Measurements from ENCODE around the gene CARMIL1. TPM values are rescaled to one million over a fixed set of nuclear protein-coding genes. Genes with fewer than 3 reads are reported as not detected.

Gene CARMIL1
- total RNA-seq, 2 experiments from 2014 or later = 5.0 to 5.4 TPM

DNA sequence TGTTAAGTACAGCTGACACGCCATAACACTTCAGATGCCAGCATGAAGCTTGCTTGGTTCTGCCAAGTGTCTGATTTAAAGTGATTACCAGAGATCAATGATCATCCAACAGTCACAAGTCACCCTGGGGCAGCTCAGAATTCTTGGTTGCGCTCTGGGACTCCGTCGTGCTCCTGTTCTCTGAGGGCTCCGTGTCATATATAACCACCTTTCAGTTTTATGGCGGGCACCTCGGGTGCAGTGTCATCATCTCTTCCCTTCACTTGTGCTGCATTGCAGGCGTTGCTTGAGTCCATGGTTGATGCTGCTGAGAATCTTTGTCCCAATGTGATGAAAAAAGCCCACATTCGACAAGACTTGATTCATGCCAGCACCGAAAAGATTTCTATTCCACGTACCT is 271.5 kb downstream of the CARMIL1 start:
- Mint-ChIP-seq H3K4me3 (no peak overlapping the region), H3K9me3 (no peaks in the 10 kb centered on the region), H3K36me3 (ENCODE audit: low read depth) (no peaks in the 10 kb centered on the region), H3K4me1 (no peaks in the 10 kb centered on the region), H3K27ac (no peak overlapping the region), H3K27me3 (no peaks in the 10 kb centered on the region)
- ChIA-PET CTCF (interaction anchor here (1.1 kb wide), 1 partner anchor 271 kb away, joined by 3 read pairs; the partner anchor contains the start of gene CARMIL1), POLR2A (no interaction called here)
- DNase-seq = no peak

DNA sequence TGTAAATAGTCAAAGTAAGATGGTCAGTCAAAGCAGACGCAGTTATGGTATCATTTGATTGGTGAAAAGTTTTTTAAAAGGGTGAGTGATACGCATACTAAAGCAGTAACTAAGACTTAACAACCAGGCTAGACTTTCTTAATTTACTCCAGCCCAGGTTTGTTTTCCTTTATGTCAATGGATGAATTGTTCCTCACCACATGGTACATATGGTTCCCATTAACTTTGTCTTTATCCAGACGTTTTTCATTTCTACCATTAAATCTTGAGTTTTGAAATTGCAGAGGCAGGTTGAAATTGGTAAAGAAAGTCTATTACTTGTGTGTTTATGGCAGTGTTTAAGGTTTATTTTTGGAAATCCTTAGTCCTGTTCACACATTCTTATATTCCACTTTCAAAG is 274.3 kb downstream of the CARMIL1 start:
- Mint-ChIP-seq H3K4me1 (peaks cover 2% of the 10 kb centered on the region), H3K27ac (no peak overlapping the region), H3K27me3 (no peaks in the 10 kb centered on the region), H3K4me3 (no peak overlapping the region), H3K36me3 (ENCODE audit: low read depth) (no peaks in the 10 kb centered on the region), H3K9me3 (no peaks in the 10 kb centered on the region)
- DNase-seq = no peak
- ChIA-PET CTCF (no interaction called here), POLR2A (no interaction called here)

DNA sequence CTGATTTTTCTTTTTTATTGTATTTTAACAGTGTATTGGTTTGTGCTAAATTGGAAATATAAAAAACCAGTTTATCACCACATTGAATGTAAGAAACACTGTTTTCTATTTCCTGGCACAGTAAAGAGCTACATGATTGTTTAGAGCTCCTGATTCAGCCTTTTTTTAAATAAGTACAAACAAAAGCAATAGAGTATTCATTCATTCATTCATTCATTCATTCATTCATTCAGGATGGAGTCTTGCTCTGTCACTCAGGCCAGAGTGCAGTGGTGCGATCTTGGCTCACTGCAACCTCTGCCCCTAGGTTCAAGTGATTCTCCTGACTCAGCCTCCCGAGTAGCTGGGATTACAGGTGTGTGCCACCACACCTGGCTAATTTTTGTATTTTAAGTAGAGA is 276.0 kb downstream of the CARMIL1 start:
- Mint-ChIP-seq H3K27ac (no peak overlapping the region), H3K9me3 (no peaks in the 10 kb centered on the region), H3K36me3 (ENCODE audit: low read depth) (no peaks in the 10 kb centered on the region), H3K4me3 (no peak overlapping the region), H3K4me1 (peaks cover 2% of the 10 kb centered on the region), H3K27me3 (no peaks in the 10 kb centered on the region)
- DNase-seq = no peak
- ChIA-PET POLR2A (no interaction called here), CTCF (interaction anchor here (1.4 to 4.1 kb wide), 2 partner anchors 10 to 332 kb away, joined by 3 to 16 read pairs; no protein-coding TSS in a partner anchor)

DNA sequence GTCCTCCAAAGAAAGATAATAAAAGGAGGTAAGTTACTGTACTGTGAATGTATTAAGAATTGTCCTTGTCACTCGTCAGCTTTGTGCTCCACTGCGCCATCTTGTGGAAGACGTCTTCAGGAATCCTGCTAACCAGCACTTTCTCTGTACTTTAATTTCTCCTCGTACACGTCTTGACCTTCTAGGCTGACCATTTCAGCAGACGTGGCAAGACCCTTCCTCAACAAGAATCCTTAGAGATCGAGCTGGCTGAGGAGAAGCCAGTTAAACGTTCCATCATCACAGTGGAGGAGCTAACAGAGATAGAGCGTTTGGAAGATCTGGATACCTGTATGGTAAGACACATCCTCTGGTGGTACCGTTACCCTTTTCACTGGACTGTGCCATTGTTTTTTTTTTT is 277.3 kb downstream of the CARMIL1 start:
- CTCF ChIA-PET = interaction anchor here (0.5 to 4.1 kb wide), 10 partner anchors 9 to 384 kb away, joined by 3 to 16 read pairs (median 4); no protein-coding TSS in a partner anchor
- Mint-ChIP-seq H3K36me3 (ENCODE audit: low read depth) (no peaks in the 10 kb centered on the region), H3K4me3 (no peak overlapping the region), H3K27me3 (no peaks in the 10 kb centered on the region), H3K27ac (no peak overlapping the region), H3K4me1 (peaks cover 2% of the 10 kb centered on the region), H3K9me3 (no peaks in the 10 kb centered on the region)
- POLR2A ChIA-PET = no interaction called here
- peak; percentile 87 for DNase-seq

DNA sequence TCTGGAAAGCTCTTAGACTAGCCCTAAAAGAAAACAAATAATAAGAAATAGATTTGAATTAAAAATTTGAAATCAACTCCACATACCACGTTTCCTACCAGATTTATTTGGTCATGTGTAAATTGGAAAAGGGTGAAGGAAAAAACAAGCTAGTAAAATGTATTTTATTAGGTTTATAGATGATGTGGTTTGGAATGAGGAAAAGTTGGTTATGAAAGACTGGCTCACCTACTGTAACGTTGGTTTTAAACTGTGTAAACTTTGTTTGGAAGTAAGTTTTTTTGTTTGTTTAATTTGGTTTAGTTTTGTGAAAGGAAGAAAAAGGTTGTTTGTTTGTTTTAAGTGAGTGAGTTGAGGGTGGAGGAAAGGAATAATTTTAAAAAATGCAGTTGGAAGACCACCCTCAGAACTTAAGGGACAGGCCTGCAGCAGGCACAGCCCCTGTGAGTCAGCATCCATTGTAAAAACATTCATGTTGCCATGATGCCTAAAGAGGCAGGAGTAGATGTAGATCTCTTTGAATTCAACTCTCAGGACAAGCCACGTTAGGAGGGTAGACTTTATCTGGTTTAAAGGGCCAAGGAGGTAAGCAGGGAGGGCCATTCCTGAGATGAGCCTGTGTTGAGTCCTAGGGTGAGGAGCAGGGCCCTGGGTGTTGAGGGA is 279.1 kb downstream of the CARMIL1 start:
- H3K27ac Mint-ChIP-seq = no peak overlapping the region
- CTCF ChIA-PET = interaction anchor here (2.1 to 4.1 kb wide), 2 partner anchors 7 to 279 kb away, joined by 6 to 16 read pairs; partner anchors contain the start of gene CARMIL1
- no peak overlapping the region for H3K4me3 Mint-ChIP-seq
- POLR2A ChIA-PET = no interaction called here
- no peaks in the 10 kb centered on the region for H3K36me3 Mint-ChIP-seq (ENCODE audit: low read depth)
- DNase-seq = no peak
- no peaks in the 10 kb centered on the region for H3K9me3 Mint-ChIP-seq
- H3K27me3 Mint-ChIP-seq = no peaks in the 10 kb centered on the region
- peaks cover 2% of the 10 kb centered on the region for H3K4me1 Mint-ChIP-seq

DNA sequence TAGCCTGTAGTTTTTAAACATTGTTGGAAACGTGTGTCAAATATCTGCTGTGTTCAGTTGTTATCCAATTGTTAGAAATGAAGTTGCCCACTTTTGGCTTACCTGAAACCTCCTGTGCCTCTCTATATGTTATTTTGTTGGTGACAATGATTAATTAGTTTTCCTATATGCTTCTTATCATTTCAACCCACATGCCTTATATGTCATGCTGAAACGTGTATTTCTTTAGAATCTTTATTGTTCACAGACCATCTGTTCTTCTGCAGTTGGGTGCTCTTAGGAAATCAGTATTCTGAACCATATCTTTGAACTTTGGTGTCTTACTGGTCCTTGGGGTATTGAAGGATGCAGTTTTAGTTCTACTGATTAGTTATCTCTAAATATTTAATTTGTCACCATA is 281.7 kb downstream of the CARMIL1 start:
- peaks cover 2% of the 10 kb centered on the region for H3K4me1 Mint-ChIP-seq
- DNase-seq = no peak
- no peak overlapping the region for H3K27ac Mint-ChIP-seq
- no peak overlapping the region for H3K4me3 Mint-ChIP-seq
- ChIA-PET POLR2A (no interaction called here), CTCF (no interaction called here)
- no peaks in the 10 kb centered on the region for H3K36me3 Mint-ChIP-seq (ENCODE audit: low read depth)
- no peaks in the 10 kb centered on the region for H3K9me3 Mint-ChIP-seq
- no peaks in the 10 kb centered on the region for H3K27me3 Mint-ChIP-seq

DNA sequence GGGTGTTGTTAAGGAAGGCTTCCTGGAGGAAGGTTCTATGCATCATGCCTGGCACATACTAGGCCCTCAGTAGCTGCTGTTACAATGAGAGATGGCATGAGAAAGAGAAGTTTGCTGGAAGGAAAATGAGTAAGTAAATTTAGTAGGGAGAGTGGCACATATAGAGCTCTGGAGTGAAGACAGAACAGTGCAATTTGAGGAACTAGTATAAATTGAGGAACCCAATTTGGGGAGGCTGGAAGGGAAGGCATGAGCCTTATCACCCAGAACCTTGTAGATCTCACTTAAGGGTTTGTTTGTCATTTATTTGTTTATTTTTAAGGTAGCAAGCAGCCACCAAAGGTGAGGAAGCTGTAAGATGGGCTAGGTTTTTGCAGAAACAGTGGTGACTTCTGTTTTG is 285.8 kb downstream of the CARMIL1 start:
- Mint-ChIP-seq H3K36me3 (ENCODE audit: low read depth) (no peaks in the 10 kb centered on the region), H3K4me3 (no peak overlapping the region), H3K27me3 (no peaks in the 10 kb centered on the region), H3K9me3 (no peaks in the 10 kb centered on the region), H3K4me1 (no peaks in the 10 kb centered on the region), H3K27ac (no peak overlapping the region)
- DNase-seq = no peak
- ChIA-PET CTCF (interaction anchor here (4.2 kb wide), 1 partner anchor 9 kb away, joined by 16 read pairs; no protein-coding TSS in a partner anchor), POLR2A (no interaction called here)

DNA sequence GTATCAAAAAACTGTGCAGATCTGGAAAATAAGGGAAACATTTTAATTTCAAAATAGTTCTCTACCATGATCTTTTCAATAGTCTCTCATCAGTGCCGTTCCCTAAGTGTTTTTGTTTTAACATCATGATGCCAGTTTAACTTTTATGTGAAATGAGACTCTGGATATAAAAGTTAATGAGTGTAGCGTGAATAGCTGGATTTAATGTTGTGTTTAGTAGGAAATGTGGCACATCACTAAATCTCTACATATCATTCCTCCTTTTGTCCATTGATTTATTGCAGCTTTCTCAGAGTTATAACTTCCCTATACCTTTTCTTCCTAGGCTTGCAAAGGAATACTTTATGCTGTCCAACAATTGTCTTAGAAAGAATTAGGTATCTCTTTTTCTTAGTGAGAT is 291.4 kb downstream of the CARMIL1 start:
- no peak overlapping the region for H3K4me3 Mint-ChIP-seq
- ChIA-PET CTCF (interaction anchor here (0.9 kb wide), 1 partner anchor 18 kb away, joined by 3 read pairs; no protein-coding TSS in a partner anchor), POLR2A (no interaction called here)

DNA sequence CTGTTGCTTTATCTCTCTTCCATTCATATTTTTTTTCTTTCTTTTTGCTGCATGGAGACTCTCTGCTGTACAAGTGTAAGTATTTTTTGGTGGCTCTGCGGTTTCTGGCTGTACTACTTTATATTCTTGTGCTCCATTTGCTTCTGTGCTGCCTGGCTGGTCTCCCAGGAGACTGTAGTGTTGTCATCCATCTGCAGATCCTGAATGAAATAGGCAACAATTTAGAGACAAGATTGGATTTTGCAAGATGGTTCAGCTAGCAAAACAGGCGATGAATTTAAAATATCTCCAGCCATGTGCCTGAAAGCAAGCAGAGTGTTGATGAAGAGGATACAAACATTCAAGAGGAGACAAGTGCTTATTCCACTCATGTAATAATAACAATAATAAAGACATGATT is 297.7 kb downstream of the CARMIL1 start:
- ChIA-PET CTCF (no interaction called here), POLR2A (no interaction called here)
- DNase-seq = no peak
- Mint-ChIP-seq H3K27ac (no peak overlapping the region), H3K27me3 (no peaks in the 10 kb centered on the region), H3K4me1 (peaks cover 12% of the 10 kb centered on the region), H3K4me3 (no peak overlapping the region), H3K9me3 (no peaks in the 10 kb centered on the region), H3K36me3 (ENCODE audit: low read depth) (no peaks in the 10 kb centered on the region)

More for the DNA sequence above, 291.4 kb downstream of the CARMIL1 start:
- Mint-ChIP-seq H3K27me3 (no peaks in the 10 kb centered on the region), H3K36me3 (ENCODE audit: low read depth) (no peaks in the 10 kb centered on the region), H3K27ac (no peak overlapping the region), H3K9me3 (no peaks in the 10 kb centered on the region), H3K4me1 (no peaks in the 10 kb centered on the region)
- DNase-seq = no peak

DNA sequence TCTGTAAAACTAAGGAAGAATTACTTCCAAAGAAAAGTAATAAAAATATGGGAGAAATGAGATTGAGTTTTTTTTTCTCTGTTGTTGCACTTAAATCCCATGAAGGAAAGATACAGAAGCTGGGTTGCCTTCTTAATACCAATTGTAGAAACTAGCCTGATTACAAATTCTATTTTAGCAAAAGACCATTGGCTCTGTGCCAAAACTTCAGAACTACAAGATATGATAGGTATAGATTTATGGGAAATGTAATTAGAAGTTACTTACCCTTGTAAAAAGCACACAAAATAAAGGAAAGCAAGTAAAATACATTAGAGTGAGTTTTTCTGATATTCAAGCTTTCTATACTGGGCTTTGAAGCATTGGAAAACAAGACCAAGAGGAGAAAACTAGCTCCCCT is 299.4 kb downstream of the CARMIL1 start:
- CTCF ChIA-PET = interaction anchor here (1.1 kb wide), 2 partner anchors 32 to 355 kb away, joined by 3 to 4 read pairs; no protein-coding TSS in a partner anchor
- Mint-ChIP-seq H3K9me3 (peaks cover 3% of the 10 kb centered on the region), H3K27me3 (no peaks in the 10 kb centered on the region), H3K36me3 (ENCODE audit: low read depth) (no peaks in the 10 kb centered on the region), H3K4me3 (no peak overlapping the region), H3K4me1 (peaks cover 26% of the 10 kb centered on the region), H3K27ac (no peak overlapping the region)
- POLR2A ChIA-PET = no interaction called here
- no peak for DNase-seq

DNA sequence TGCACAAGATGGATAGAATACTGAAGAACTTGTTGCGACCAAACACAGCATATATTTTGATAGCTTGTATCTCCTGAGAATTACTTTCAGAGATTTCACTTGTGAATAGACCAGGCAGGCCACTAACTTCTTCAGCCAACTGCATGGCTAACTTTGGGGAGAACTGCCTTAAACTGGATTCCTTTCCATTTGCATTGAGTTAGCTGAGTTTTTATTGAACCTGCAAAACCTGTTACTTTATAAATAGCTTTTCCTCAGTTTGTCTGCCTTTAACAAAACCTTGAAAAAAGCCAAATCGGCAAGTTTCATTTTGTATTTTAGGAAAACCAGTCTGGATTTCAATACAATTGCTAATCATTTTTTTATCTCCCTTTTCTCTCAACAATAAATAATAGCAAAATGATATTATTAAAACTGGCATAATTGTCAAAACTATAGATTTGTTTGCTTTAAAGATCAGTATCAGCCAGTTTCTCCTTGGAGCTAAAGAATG is 300.3 kb downstream of the CARMIL1 start:
- no peaks in the 10 kb centered on the region for H3K36me3 Mint-ChIP-seq (ENCODE audit: low read depth)
- peaks cover 26% of the 10 kb centered on the region for H3K4me1 Mint-ChIP-seq
- H3K4me3 Mint-ChIP-seq = no peak overlapping the region
- peaks cover 3% of the 10 kb centered on the region for H3K9me3 Mint-ChIP-seq
- peak overlapping the region; percentile 80 for H3K27ac Mint-ChIP-seq
- CTCF ChIA-PET = interaction anchor here (0.7 to 1.1 kb wide), 4 partner anchors 13 to 356 kb away, joined by 3 to 5 read pairs (median 4); no protein-coding TSS in a partner anchor
- POLR2A ChIA-PET = no interaction called here
- no peak for DNase-seq
- H3K27me3 Mint-ChIP-seq = no peaks in the 10 kb centered on the region

DNA sequence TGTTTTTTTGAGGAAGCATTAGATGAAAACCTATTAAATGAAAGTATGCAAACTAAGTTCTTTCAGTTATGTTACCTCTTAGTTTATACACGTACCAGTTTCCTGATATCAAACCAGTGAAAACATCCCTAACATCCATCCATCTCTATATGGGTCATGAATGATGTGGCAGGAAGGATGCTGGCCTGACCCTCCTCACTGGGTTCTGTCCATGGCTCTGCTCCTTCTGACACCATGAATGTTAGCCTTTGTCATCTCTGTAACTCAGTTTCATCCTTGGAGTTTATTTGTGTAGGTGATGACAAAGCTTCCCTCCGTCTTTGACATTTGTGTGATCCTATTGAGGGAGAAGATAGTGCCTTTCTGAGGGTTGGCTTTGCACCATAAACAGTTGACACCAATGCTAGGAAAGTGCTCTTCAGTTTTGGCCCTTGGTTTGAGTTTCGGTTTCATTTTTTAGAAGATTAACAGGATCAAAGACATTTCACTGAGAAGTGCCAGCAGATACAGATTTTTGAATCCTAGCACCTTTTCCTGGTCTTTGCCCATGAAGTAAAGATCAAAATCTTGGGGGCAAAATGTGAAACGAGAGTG is 300.8 kb downstream of the CARMIL1 start:
- ChIA-PET POLR2A (no interaction called here), CTCF (interaction anchor here (1.1 kb wide), 1 partner anchor 12 kb away, joined by 5 read pairs; no protein-coding TSS in a partner anchor)
- Mint-ChIP-seq H3K4me3 (peak overlapping the region; percentile 10), H3K27me3 (no peaks in the 10 kb centered on the region), H3K4me1 (peaks cover 26% of the 10 kb centered on the region), H3K27ac (peak overlapping the region; percentile 80), H3K9me3 (peaks cover 3% of the 10 kb centered on the region), H3K36me3 (ENCODE audit: low read depth) (no peaks in the 10 kb centered on the region)
- peak; percentile 24 for DNase-seq

DNA sequence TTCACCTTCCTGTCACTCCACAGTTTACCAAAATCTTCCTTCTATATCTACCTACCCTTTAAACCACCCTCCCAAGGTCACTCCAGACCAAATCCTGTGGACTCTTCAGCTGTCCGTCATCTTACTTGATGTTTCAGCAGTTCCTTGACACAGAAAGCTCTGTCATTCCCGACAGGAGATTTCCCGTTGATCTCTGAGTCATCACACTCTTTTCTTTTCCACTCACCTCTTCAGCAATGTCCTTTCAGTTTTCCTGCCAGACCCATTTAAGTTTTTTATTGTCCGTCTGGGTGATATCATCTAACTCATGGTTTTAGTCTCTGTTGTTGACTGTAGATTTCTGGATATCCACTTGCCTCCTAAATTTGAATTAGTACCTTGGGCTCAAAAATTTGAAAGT is 302.9 kb downstream of the CARMIL1 start:
- POLR2A ChIA-PET = no interaction called here
- no peak overlapping the region for H3K4me3 Mint-ChIP-seq

More for the DNA sequence above, 302.9 kb downstream of the CARMIL1 start:
- Mint-ChIP-seq H3K27me3 (no peaks in the 10 kb centered on the region), H3K27ac (no peak overlapping the region), H3K36me3 (ENCODE audit: low read depth) (no peaks in the 10 kb centered on the region), H3K9me3 (peaks cover 3% of the 10 kb centered on the region), H3K4me1 (peaks cover 26% of the 10 kb centered on the region)
- CTCF ChIA-PET = interaction anchor here (1.2 kb wide), 1 partner anchor 16 kb away, joined by 3 read pairs; no protein-coding TSS in a partner anchor
- no peak for DNase-seq

Data from activated CD4-positive, alpha-beta T cell treated with anti-CD3 and anti-CD28 coated beads, Interleukin-2, amount 10 ng/mL, durations not matched to agents 7 days and 5 days (primary cell).